ENCODE measurements around the gene ACSS2. TPM values are rescaled to one million over a fixed set of nuclear protein-coding genes. Genes with fewer than 3 reads are reported as not detected.

ACSS2 gene
- total and polyA plus RNA-seq, 11 donors = 72.6 to 117 (median 99.7) TPM

- intact Hi-C loops (cut with DNase I) = no loop called here
- no peak overlapping the region for H3K27ac ChIP-seq
- no peak overlapping the region for H3K4me3 ChIP-seq
- ATAC-seq = no peak
- peaks cover 0 to 32% (median 10%) of the 10 kb centered on the region in 12 donors for H3K4me1 ChIP-seq
- H3K9me3 ChIP-seq = no peaks in the 10 kb centered on the region
- DNase-seq = no peak
- no peaks in the 10 kb centered on the region for H3K27me3 ChIP-seq
- H3K36me3 ChIP-seq = no peaks in the 10 kb centered on the region
- TF ChIP-seq POLR2A (IDR thresholded peaks at IDR 0.05) (no peak), CTCF (IDR thresholded peaks at IDR 0.05) (no peak)
- WGBS, 4 donors = 85 to 92% (median 86%) methylated on average over 10 of the region's 10 CpGs
These were observed 95.3 kb downstream of the ACSS2 start for GRCh38 chr20:34971561-34972235.

GRCh38 chr20:34974246-34974645 is 97.8 kb downstream of the ACSS2 start:
- ATAC-seq (no peak), DNase-seq (no peak)
- intact Hi-C loops (cut with DNase I) = no loop called here
- WGBS, 4 donors = 61 to 76% (median 74%) methylated on average over 4 of the region's 4 CpGs
- H3K27me3 ChIP-seq = no peaks in the 10 kb centered on the region
- no peak for TF ChIP-seq POLR2A (IDR thresholded peaks at IDR 0.05)
- no peak for TF ChIP-seq CTCF (IDR thresholded peaks at IDR 0.05)
- no peaks in the 10 kb centered on the region for H3K9me3 ChIP-seq
- H3K36me3 ChIP-seq = no peaks in the 10 kb centered on the region
- no peak overlapping the region for H3K4me3 ChIP-seq
- H3K27ac ChIP-seq = no peak overlapping the region
- H3K4me1 ChIP-seq = peaks cover 0 to 25% (median 4%) of the 10 kb centered on the region in 12 donors

- H3K27ac ChIP-seq = peak overlapping the region in 9 of 12 donors; percentile 72 to 99 (median 94)
- ATAC-seq = no peak
These were observed 99.9 kb downstream of the ACSS2 start for GRCh38 chr20:34976286-34976685.

More at GRCh38 chr20:34976286-34976685, 99.9 kb downstream of the ACSS2 start:
- TF ChIP-seq POLR2A (IDR thresholded peaks at IDR 0.05) (no peak), CTCF (IDR thresholded peaks at IDR 0.05) (no peak)
- Histone ChIP-seq H3K27me3 (no peaks in the 10 kb centered on the region), H3K9me3 (no peaks in the 10 kb centered on the region), H3K4me3 (no peak overlapping the region), H3K4me1 (peaks cover 0 to 21% (median 4%) of the 10 kb centered on the region in 12 donors), H3K36me3 (peaks cover 0 to 8% (median 0%) of the 10 kb centered on the region in 9 donors)
- no peak for DNase-seq
- 66 to 77% (median 74%) methylated on average over 12 of the region's 12 CpGs for WGBS, 4 donors
- intact Hi-C loops (cut with DNase I) = no loop called here

Other genes starting within 250 kb of the ACSS2 start
- gene PIGU, start 199.5 kb upstream of the ACSS2 start, total RNA-seq = 10 to 100 TPM; 10.8 to 20.8 (median 15.0) TPM
- 10 to 100 TPM; 21.0 to 24.8 TPM for gene PIGU, start 199.5 kb upstream of the ACSS2 start, polyA plus RNA-seq
- gene TP53INP2, start 172.3 kb upstream of the ACSS2 start, total RNA-seq = 100 to 1,000 TPM in 5 of 9 donors, 10 to 100 TPM in 4; 70.4 to 176 (median 111) TPM
- 10 to 100 TPM; 54.6 to 93.7 TPM for gene TP53INP2, start 172.3 kb upstream of the ACSS2 start, polyA plus RNA-seq
- 10 to 100 TPM; 13.0 to 34.0 (median 19.9) TPM for gene NCOA6, start 51.0 kb upstream of the ACSS2 start, total RNA-seq
- 10 to 100 TPM; 13.9 to 22.7 TPM for gene NCOA6, start 51.0 kb upstream of the ACSS2 start, polyA plus RNA-seq
- 10 to 100 TPM in 8 of 9 donors, 1 to 10 TPM in 1; 7.9 to 30.7 (median 17.5) TPM for gene GGT7, start 3.8 kb upstream of the ACSS2 start, total RNA-seq
- 10 to 100 TPM; 13.0 to 22.1 TPM for gene GGT7, start 3.8 kb upstream of the ACSS2 start, polyA plus RNA-seq
- 10 to 100 TPM; 17.8 to 38.1 (median 26.8) TPM for gene GSS, start 79.2 kb downstream of the ACSS2 start, total RNA-seq
- 10 to 100 TPM; 32.3 to 38.7 TPM for gene GSS, start 79.2 kb downstream of the ACSS2 start, polyA plus RNA-seq
- gene MYH7B, start 79.3 kb downstream of the ACSS2 start, total RNA-seq = 100 to 1,000 TPM in 7 of 9 donors, 10 to 100 TPM in 2; 50.7 to 306 (median 144) TPM
- gene MYH7B, start 79.3 kb downstream of the ACSS2 start, polyA plus RNA-seq = 100 to 1,000 TPM in 1 of 2 donors, 10 to 100 TPM in 1; 12.8 to 448 TPM
- gene TRPC4AP, start 216.2 kb downstream of the ACSS2 start, total RNA-seq = 10 to 100 TPM; 31.5 to 51.8 (median 38.6) TPM
- gene TRPC4AP, start 216.2 kb downstream of the ACSS2 start, polyA plus RNA-seq = 10 to 100 TPM; 21.2 to 42.7 TPM